ENCODE data around the gene GPR21.

DNA sequence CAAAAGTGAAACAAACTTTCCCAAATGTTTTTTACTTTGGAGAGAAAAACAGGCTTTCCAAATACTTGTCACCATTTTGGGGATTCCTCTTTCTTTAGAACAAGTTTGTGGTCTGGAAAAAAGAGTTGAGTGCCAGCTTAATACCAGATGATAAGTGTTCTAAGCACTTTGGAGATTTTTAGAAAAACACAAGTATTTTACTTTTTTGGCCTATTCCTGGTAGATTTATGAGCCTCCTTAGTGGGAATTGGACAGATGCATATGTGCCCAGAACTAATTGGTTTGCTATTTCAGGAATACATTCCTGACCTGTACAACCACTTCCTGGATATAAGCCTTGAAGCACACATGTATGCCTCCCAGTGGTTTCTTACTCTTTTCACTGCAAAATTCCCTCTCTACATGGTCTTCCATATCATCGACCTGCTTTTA lies 40.5 kb downstream of the GPR21 start:
- TF ChIP-seq, protein P1, sequence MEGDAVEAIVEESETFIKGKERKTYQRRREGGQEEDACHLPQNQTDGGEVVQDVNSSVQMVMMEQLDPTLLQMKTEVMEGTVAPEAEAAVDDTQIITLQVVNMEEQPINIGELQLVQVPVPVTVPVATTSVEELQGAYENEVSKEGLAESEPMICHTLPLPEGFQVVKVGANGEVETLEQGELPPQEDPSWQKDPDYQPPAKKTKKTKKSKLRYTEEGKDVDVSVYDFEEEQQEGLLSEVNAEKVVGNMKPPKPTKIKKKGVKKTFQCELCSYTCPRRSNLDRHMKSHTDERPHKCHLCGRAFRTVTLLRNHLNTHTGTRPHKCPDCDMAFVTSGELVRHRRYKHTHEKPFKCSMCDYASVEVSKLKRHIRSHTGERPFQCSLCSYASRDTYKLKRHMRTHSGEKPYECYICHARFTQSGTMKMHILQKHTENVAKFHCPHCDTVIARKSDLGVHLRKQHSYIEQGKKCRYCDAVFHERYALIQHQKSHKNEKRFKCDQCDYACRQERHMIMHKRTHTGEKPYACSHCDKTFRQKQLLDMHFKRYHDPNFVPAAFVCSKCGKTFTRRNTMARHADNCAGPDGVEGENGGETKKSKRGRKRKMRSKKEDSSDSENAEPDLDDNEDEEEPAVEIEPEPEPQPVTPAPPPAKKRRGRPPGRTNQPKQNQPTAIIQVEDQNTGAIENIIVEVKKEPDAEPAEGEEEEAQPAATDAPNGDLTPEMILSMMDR (IDR thresholded peaks at IDR 0.05; ENCODE audit: insufficient read depth, low read length, poor library complexity, severe bottlenecking), result no peak
- no peak for TF ChIP-seq EZH2phosphoT487 (conservative IDR thresholded peaks at IDR 0.05; ENCODE audit: low read length)
